SU-DHL-6 (cell line): ENCODE data around the gene ZNF423.

ENCODE experiments used
- H2AFZ ChIP-seq: fragments of 200-600 bp; sonication (generic); 2 replicates; pipeline ENCODE4 v1.6.1; 2014; ENCODE audit warnings: low read depth, mild to moderate bottlenecking, moderate library complexity, mixed read lengths, antibody characterized with exemption, low read length; ENCODE audit not compliant: severe bottlenecking
- H3F3A ChIP-seq: fragments of 200-600 bp; shearing (Covaris generic); 2 replicates; pipeline ENCODE4 v1.6.0; 2016; ENCODE audit warnings: antibody characterized with exemption, mild to moderate bottlenecking; ENCODE audit not compliant: insufficient read depth
- H3K27ac ChIP-seq: fragments of 200-600 bp; sonication (generic); 2 replicates; pipeline ENCODE4 v1.5.1; 2016; ENCODE audit warnings: low read depth, mild to moderate bottlenecking, low read length, moderate library complexity, mixed read lengths
- H3K27me3 ChIP-seq: fragments of 200-600 bp; sonication (generic), shearing (Covaris generic); 2 replicates; pipeline ENCODE4 v1.6.0; 2014; ENCODE audit warnings: mild to moderate bottlenecking, low read length
- H3K36me3 ChIP-seq: fragments of 200-600 bp; sonication (generic); 2 replicates; pipeline ENCODE4 v1.6.1; 2014; ENCODE audit warnings: mild to moderate bottlenecking, low read length, mixed read lengths
- H3K4me2 ChIP-seq: fragments of 300-600, 200-600 bp; shearing (Covaris generic), sonication (generic); 2 replicates; pipeline ENCODE4 v1.6.0; 2014; ENCODE audit warnings: low read length, low read depth, mild to moderate bottlenecking; ENCODE audit not compliant: poor library complexity, severe bottlenecking
- H3K4me3 ChIP-seq: fragments of 200-600 bp; sonication (generic); 2 replicates; pipeline ENCODE4 v1.5.1; 2014; ENCODE audit warnings: antibody characterized with exemption, low read length, mild to moderate bottlenecking, mixed read lengths; ENCODE audit not compliant: insufficient read depth, poor library complexity, severe bottlenecking
- H3K79me2 ChIP-seq: fragments of 200-600 bp; sonication (generic); 2 replicates; pipeline ENCODE4 v1.6.1; 2014; ENCODE audit warnings: mild to moderate bottlenecking, low read length, moderate library complexity; ENCODE audit not compliant: insufficient read depth
- H3K9ac ChIP-seq: fragments of 200-600 bp; sonication (generic); 2 replicates; pipeline ENCODE4 v1.7.0; 2014; ENCODE audit warnings: mild to moderate bottlenecking, low read length
- H3K9me2 ChIP-seq: fragments of 200-600 bp; sonication (generic); replicated peaks from 2 replicates; pipeline ENCODE4 v1.6.1; 2014; ENCODE audit warnings: low read length; ENCODE audit not compliant: insufficient read depth
- H3K9me3 ChIP-seq: fragments of 200-600 bp; sonication (generic); 2 replicates; pipeline ENCODE4 v1.6.1; 2014; ENCODE audit warnings: low read length, mixed read lengths; ENCODE audit not compliant: insufficient read depth
- H4K20me1 ChIP-seq: fragments of 200-600 bp; sonication (generic); 2 replicates; pipeline ENCODE4 v1.6.1; 2014; ENCODE audit warnings: low read depth, mild to moderate bottlenecking, antibody characterized with exemption, low read length, moderate library complexity, mixed read lengths
- CTCF ChIP-seq: fragments of 200-600 bp; sonication (generic); IDR thresholded peaks from one replicate; pipeline ENCODE4 v1.5.1; 2017; ENCODE audit warnings: antibody characterized with exemption, mild to moderate bottlenecking, low read length, moderate library complexity; ENCODE audit not compliant: insufficient read depth, poor library complexity, severe bottlenecking
- EZH2phosphoT487 ChIP-seq: fragments of 200-600 bp; sonication (generic), shearing (Covaris generic); conservative IDR thresholded peaks from 2 replicates; pipeline ENCODE4 v1.6.1; 2018; ENCODE audit warnings: mild to moderate bottlenecking, antibody characterized with exemption, low read length, moderate library complexity, mixed read lengths

The ZNF423 gene

GRCh38 chr16:49504023-49504364 is 351.9 kb downstream of the ZNF423 start:
- Histone ChIP-seq H3K79me2 (no peaks in the 10 kb centered on the region), H3F3A (no peaks in the 10 kb centered on the region), H3K9ac (no peak overlapping the region), H3K4me3 (no peak overlapping the region), H3K27ac (no peak overlapping the region), H2AFZ (no peak overlapping the region), H3K9me2 (no peaks in the 10 kb centered on the region), H3K27me3 (no peaks in the 10 kb centered on the region), H3K4me2 (no peak overlapping the region), H3K36me3 (no peaks in the 10 kb centered on the region), H3K9me3 (no peaks in the 10 kb centered on the region), H4K20me1 (no peaks in the 10 kb centered on the region)
- TF ChIP-seq EZH2phosphoT487 = no peak
- TF ChIP-seq CTCF = no peak

DNA sequence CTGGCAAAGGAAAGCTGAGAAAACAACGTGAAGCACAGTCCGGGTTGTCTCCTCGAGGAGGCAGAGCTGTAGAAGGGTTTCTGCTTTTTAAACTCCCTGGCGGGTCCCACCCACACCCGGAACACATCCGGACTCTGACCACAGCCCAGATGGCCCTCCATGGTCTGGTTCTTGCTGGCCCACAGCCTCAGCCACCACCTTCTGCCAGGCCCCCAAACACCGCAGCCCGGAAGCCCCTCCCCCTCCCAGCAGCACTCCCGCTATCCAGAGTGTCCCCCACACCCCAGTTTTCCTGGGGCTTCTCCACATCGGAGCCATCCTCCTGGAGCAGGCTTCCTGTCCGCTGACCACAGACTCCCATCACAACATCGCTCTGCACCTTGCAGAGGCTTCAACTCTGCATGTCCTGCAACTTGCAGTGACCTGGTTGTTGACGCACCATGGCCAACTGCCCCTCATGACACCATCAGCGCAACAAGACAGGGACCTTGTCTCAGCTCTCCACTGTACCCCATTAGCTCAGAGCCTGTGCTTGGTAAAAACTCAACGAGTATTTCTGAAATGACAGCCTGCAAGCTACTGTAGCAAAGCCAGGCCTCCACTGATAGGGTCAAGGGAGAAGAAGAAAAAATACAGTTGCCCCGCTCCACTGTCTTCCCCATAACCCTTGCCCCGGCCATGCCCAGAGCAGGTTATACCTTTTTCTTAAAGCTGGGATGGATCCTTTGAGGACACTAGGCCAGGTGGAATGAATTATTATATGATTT is 352.5 kb downstream of the ZNF423 start:
- no peak overlapping the region for H3K4me2 ChIP-seq
- H3F3A ChIP-seq = no peaks in the 10 kb centered on the region
- H3K4me3 ChIP-seq = no peak overlapping the region
- no peak overlapping the region for H3K27ac ChIP-seq
- no peaks in the 10 kb centered on the region for H3K9me3 ChIP-seq
- no peak overlapping the region for H2AFZ ChIP-seq
- TF ChIP-seq CTCF = no peak
- TF ChIP-seq EZH2phosphoT487 = no peak
- H3K9me2 ChIP-seq = no peaks in the 10 kb centered on the region
- no peaks in the 10 kb centered on the region for H3K79me2 ChIP-seq
- no peak overlapping the region for H3K9ac ChIP-seq
- H3K36me3 ChIP-seq = no peaks in the 10 kb centered on the region
- no peaks in the 10 kb centered on the region for H4K20me1 ChIP-seq
- H3K27me3 ChIP-seq = no peaks in the 10 kb centered on the region

GRCh38 chr16:49502136-49502881 is 353.6 kb downstream of the ZNF423 start:
- no peak overlapping the region for H3K4me2 ChIP-seq
- H3K79me2 ChIP-seq = no peaks in the 10 kb centered on the region

More at GRCh38 chr16:49502136-49502881, 353.6 kb downstream of the ZNF423 start:
- no peaks in the 10 kb centered on the region for H3F3A ChIP-seq
- H3K36me3 ChIP-seq = no peaks in the 10 kb centered on the region
- no peak overlapping the region for H3K27ac ChIP-seq
- no peaks in the 10 kb centered on the region for H3K9me2 ChIP-seq
- no peak overlapping the region for H3K9ac ChIP-seq
- H3K9me3 ChIP-seq = no peaks in the 10 kb centered on the region
- no peaks in the 10 kb centered on the region for H3K27me3 ChIP-seq
- no peaks in the 10 kb centered on the region for H4K20me1 ChIP-seq
- no peak for TF ChIP-seq CTCF
- no peak for TF ChIP-seq EZH2phosphoT487
- no peak overlapping the region for H3K4me3 ChIP-seq
- no peak overlapping the region for H2AFZ ChIP-seq
